Osteoblast (primary cell): Measurements from ENCODE around the gene GRK4. TPM values are rescaled to one million over a fixed set of nuclear protein-coding genes. Genes with fewer than 3 reads are reported as not detected.

Experiments
- DNase-seq: peaks from one replicate; pipeline ENCODE4 v3.0.0; 2011; ENCODE audit warnings: low spot score, mixed read lengths; ENCODE audit not compliant: insufficient read length; ENCODE audit errors: missing footprints
- H2AFZ ChIP-seq: 2 replicates; pipeline ENCODE4 v1.6.0; 2011; ENCODE audit warnings: mild to moderate bottlenecking, low read length
- H3K27ac ChIP-seq: 2 replicates; pipeline ENCODE4 v1.5.1; 2011; ENCODE audit warnings: mild to moderate bottlenecking, low read depth, low read length, moderate library complexity
- H3K27me3 ChIP-seq: 2 replicates; pipeline ENCODE4 v1.6.0; 2012; ENCODE audit warnings: mild to moderate bottlenecking, control low read depth, inconsistent platforms, low read length, moderate library complexity; ENCODE audit not compliant: insufficient read depth
- H3K36me3 ChIP-seq: 2 replicates; pipeline ENCODE4 v1.5.1; 2011; ENCODE audit warnings: mild to moderate bottlenecking, low read length, control low read depth, moderate library complexity; ENCODE audit not compliant: insufficient read depth
- H3K4me1 ChIP-seq: 2 replicates; pipeline ENCODE4 v1.5.1; 2011; ENCODE audit warnings: mild to moderate bottlenecking, low read length, control low read depth, moderate library complexity; ENCODE audit not compliant: insufficient read depth
- H3K4me2 ChIP-seq: 2 replicates; pipeline ENCODE4 v1.6.0; 2011; ENCODE audit warnings: mild to moderate bottlenecking, low read length; ENCODE audit not compliant: insufficient read depth
- H3K4me3 ChIP-seq: fragments of 200-600 bp; sonication (generic); 3 replicates; pipeline ENCODE4 v1.5.1; 2012; ENCODE audit warnings: mild to moderate bottlenecking, low read length, inconsistent platforms; ENCODE audit not compliant: insufficient read depth
- H3K79me2 ChIP-seq: 2 replicates; pipeline ENCODE4 v1.6.0; 2012; ENCODE audit warnings: mild to moderate bottlenecking, low read length, control low read depth, inconsistent platforms; ENCODE audit not compliant: insufficient read depth
- H3K9me3 ChIP-seq: 2 replicates; pipeline ENCODE4 v1.5.1; 2011; ENCODE audit warnings: low read depth, low read length, control low read depth
- H4K20me1 ChIP-seq: 2 replicates; pipeline ENCODE4 v1.6.0; 2012; ENCODE audit warnings: mild to moderate bottlenecking, low read length, control low read depth; ENCODE audit not compliant: insufficient read depth
- CTCF ChIP-seq: IDR thresholded peaks from 2 replicates; pipeline ENCODE4 v1.5.1; 2011; ENCODE audit warnings: mild to moderate bottlenecking, low read depth, low read length, moderate library complexity; ENCODE audit errors: extremely low read depth
- total RNA-seq: library from RNA; depleted of rRNA; stranded (reverse); fragments of >200 nt; gene quantifications from 2 replicates; pipeline ENCODE4 v1.2.3, GENCODE V29; 2012

GRK4 gene
- total RNA-seq, 1 donor = 7.6 TPM

- peak; percentile 21 for DNase-seq
- H3K9me3 ChIP-seq = no peaks in the 10 kb centered on the region
- H3K27me3 ChIP-seq = no peaks in the 10 kb centered on the region
- H4K20me1 ChIP-seq = no peaks in the 10 kb centered on the region
- no peak overlapping the region for H3K4me2 ChIP-seq
- no peak overlapping the region for H2AFZ ChIP-seq
- no peak overlapping the region for H3K4me3 ChIP-seq
- H3K27ac ChIP-seq = no peak overlapping the region
- no peaks in the 10 kb centered on the region for H3K36me3 ChIP-seq
- no peak for TF ChIP-seq CTCF
- H3K4me1 ChIP-seq = peaks cover 23% of the 10 kb centered on the region
- no peaks in the 10 kb centered on the region for H3K79me2 ChIP-seq
Observed at GRCh38 chr4:3039706-3040366, 76.5 kb downstream of the GRK4 start.

- Histone ChIP-seq H3K9me3 (no peaks in the 10 kb centered on the region), H3K36me3 (no peaks in the 10 kb centered on the region), H3K79me2 (no peaks in the 10 kb centered on the region), H3K4me1 (peaks cover 29% of the 10 kb centered on the region), H4K20me1 (no peaks in the 10 kb centered on the region), H3K4me3 (peak overlapping the region; percentile 76), H2AFZ (peak overlapping the region; percentile 92), H3K4me2 (peak overlapping the region; percentile 83), H3K27me3 (no peaks in the 10 kb centered on the region), H3K27ac (peak overlapping the region; percentile 42)
- DNase-seq = no peak
- TF ChIP-seq CTCF = no peak
Observed at GRCh38 chr4:3040452-3041191, 77.3 kb downstream of the GRK4 start.

DNA sequence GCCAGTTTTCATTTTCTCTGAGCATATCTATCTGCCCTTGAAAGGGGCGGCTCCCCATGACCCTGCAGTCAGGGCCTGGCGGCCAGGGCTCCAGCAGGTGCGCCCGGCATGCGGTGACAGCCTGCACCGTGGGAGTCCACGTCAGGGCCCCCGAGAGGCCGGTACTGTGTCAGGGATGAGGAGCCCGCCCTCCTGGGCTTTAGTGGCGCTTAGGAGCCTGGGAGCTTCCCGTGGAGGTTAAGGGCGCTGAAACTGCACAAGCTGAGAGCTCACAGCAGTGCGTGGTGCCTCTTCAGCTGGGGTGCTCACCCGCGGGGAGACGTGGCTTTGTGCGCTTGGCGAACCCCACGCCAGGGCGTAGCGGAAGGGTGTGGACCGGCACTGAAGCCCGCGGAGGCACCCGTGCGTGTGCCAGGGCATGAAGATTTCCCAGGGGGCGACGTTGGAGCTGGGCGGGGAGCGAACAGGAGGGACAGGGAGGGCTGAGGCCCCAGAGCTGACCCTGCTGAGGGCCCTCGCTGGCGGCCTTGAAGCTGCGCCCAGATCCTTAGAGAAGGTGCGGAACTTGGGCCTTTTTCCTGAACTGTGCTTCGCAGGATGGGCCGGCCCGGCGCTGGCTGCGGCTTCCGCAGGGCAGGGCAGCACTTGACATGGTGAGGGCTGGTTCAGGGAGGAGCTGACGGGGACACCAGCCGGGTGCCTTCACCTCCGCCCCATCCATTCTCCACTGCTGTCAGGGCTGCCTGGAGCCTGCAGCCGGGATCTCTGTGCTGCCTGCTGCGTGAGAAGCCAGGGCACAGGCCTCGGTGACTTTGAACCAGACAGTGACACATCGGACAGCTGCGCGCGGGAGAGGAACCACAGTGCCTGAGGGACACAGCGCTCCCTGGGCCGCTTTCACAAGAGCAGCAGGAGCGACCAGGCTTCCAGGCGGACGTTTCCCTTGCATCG is 78.1 kb downstream of the GRK4 start:
- Histone ChIP-seq H3K79me2 (no peaks in the 10 kb centered on the region), H2AFZ (peak overlapping the region; percentile 92), H3K4me2 (peak overlapping the region; percentile 83), H3K36me3 (no peaks in the 10 kb centered on the region), H4K20me1 (no peaks in the 10 kb centered on the region), H3K4me1 (peaks cover 29% of the 10 kb centered on the region), H3K4me3 (peak overlapping the region; percentile 76), H3K27ac (peak overlapping the region; percentile 42), H3K27me3 (no peaks in the 10 kb centered on the region), H3K9me3 (no peaks in the 10 kb centered on the region)
- peak; percentile 92 for DNase-seq
- TF ChIP-seq CTCF = no peak
